DMS53 treated with DMSO at 0.1 percent for 48 hours (cell line): ENCODE measurements around the gene ACACB.

Experiments used
- DNase-seq: peaks from one replicate; lab custom pipeline; 2025; ENCODE audit not compliant: unreplicated experiment; lab: John Stamatoyannopoulos, UW

Gene ACACB

GRCh38 chr12:109247831-109248654 lies 131.7 kb downstream of the ACACB start:
- DNase-seq = peak; percentile 40

- no peak for DNase-seq
Observed at GRCh38 chr12:109250523-109250922, 134.1 kb downstream of the ACACB start.

- DNase-seq = no peak
Observed at GRCh38 chr12:109252799-109253198, 136.4 kb downstream of the ACACB start.

GRCh38 chr12:109253913-109254544 lies 137.6 kb downstream of the ACACB start:
- no peak for DNase-seq

GRCh38 chr12:109255377-109255776 lies 139.0 kb downstream of the ACACB start:
- DNase-seq = no peak

GRCh38 chr12:109256011-109256410 lies 139.6 kb downstream of the ACACB start:
- no peak for DNase-seq

- no peak for DNase-seq
Observed at GRCh38 chr12:109258201-109258600, 141.8 kb downstream of the ACACB start.

GRCh38 chr12:109258607-109259544 lies 142.5 kb downstream of the ACACB start:
- no peak for DNase-seq

- no peak for DNase-seq
Observed at GRCh38 chr12:109259545-109259895, 143.1 kb downstream of the ACACB start.

- no peak for DNase-seq
Observed at GRCh38 chr12:109261087-109261486, 144.7 kb downstream of the ACACB start.

- DNase-seq = no peak
Observed at GRCh38 chr12:109261939-109262338, 145.6 kb downstream of the ACACB start.

- no peak for DNase-seq
Observed at GRCh38 chr12:109263439-109263838, 147.1 kb downstream of the ACACB start.

- DNase-seq = peak; percentile 95
Observed at GRCh38 chr12:109264095-109264942, 147.9 kb downstream of the ACACB start.

GRCh38 chr12:109264943-109265650 lies 148.7 kb downstream of the ACACB start:
- no peak for DNase-seq

- DNase-seq = no peak
Observed at GRCh38 chr12:109266106-109266879, 149.9 kb downstream of the ACACB start.

GRCh38 chr12:109267361-109267760 lies 151.0 kb downstream of the ACACB start:
- no peak for DNase-seq

- no peak for DNase-seq
Observed at GRCh38 chr12:109268896-109269295, 152.5 kb downstream of the ACACB start.

- no peak for DNase-seq
Observed at GRCh38 chr12:109269428-109269827, 153.0 kb downstream of the ACACB start.

GRCh38 chr12:109270494-109270893 lies 154.1 kb downstream of the ACACB start:
- DNase-seq = no peak
